Epithelial cell of proximal tubule (primary cell): ENCODE results near the gene P2RY2. TPM values are rescaled to one million over a fixed set of nuclear protein-coding genes. Genes with fewer than 3 reads are reported as not detected.
"Not testable (repeated sequence)": the region's sequence is repeated elsewhere in the genome, so short reads cannot be mapped to it uniquely, and the experiment has no call there.

ENCODE experiments used
- DNase-seq: peaks from one replicate; pipeline ENCODE4 v3.0.0-alpha.2; 2011; ENCODE audit warnings: low read depth
- H3K4me3 ChIP-seq: 2 replicates; pipeline ENCODE4 v1.5.1; 2011; ENCODE audit warnings: low read depth, mild to moderate bottlenecking, low read length
- total RNA-seq: library from RNA; depleted of rRNA; stranded (reverse); fragments of >200 nt; gene quantifications from 2 replicates; pipeline ENCODE4 v1.2.3, GENCODE V29; 2015
- TF ChIP-seq, protein P1 (sequence below): conservative IDR thresholded peaks from 2 replicates; pipeline ENCODE4 v1.5.1; 2012; ENCODE audit warnings: low read depth, mild to moderate bottlenecking, low read length

The P2RY2 gene
- total RNA-seq, 1 donor from 2014 or later = 1.1 TPM

DNA sequence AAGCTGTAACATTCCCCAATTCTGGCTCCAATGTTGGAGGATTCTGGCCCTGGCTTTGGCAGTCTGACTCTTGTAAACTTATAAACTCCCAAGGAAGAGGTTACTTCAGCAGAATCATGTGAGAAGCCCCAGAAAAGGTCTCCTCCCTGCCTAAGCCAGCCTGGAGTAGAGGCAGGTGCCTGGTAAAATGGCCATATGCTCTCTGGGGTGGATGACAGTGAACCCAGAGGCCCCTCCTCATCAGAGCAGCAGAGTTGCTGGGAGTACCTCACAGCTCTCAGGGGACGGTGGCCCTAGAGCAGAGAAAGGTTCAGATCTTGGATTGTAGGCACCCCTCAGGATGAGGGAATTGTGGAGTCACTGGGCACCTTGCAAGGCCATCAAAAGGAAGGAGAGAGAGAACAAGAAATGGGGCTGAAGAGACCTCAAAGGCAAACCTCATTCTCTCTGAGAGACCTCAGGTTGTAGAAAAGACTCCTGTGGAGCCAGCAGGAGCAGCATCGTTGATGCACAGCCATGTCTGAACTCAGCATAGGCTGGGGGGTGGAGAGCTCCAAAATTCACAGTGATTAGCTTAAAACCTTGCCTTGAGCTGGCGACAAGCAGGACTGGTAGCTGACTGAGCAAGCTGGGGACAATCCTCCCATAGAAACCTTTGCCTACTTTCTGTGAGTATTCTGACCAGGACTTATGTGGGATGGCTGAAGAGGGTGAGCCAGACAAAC, 49.2 kb downstream of the P2RY2 start:
- DNase-seq = no peak
- TF ChIP-seq, protein P1, sequence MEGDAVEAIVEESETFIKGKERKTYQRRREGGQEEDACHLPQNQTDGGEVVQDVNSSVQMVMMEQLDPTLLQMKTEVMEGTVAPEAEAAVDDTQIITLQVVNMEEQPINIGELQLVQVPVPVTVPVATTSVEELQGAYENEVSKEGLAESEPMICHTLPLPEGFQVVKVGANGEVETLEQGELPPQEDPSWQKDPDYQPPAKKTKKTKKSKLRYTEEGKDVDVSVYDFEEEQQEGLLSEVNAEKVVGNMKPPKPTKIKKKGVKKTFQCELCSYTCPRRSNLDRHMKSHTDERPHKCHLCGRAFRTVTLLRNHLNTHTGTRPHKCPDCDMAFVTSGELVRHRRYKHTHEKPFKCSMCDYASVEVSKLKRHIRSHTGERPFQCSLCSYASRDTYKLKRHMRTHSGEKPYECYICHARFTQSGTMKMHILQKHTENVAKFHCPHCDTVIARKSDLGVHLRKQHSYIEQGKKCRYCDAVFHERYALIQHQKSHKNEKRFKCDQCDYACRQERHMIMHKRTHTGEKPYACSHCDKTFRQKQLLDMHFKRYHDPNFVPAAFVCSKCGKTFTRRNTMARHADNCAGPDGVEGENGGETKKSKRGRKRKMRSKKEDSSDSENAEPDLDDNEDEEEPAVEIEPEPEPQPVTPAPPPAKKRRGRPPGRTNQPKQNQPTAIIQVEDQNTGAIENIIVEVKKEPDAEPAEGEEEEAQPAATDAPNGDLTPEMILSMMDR = no peak
- H3K4me3 ChIP-seq = no peak overlapping the region

DNA sequence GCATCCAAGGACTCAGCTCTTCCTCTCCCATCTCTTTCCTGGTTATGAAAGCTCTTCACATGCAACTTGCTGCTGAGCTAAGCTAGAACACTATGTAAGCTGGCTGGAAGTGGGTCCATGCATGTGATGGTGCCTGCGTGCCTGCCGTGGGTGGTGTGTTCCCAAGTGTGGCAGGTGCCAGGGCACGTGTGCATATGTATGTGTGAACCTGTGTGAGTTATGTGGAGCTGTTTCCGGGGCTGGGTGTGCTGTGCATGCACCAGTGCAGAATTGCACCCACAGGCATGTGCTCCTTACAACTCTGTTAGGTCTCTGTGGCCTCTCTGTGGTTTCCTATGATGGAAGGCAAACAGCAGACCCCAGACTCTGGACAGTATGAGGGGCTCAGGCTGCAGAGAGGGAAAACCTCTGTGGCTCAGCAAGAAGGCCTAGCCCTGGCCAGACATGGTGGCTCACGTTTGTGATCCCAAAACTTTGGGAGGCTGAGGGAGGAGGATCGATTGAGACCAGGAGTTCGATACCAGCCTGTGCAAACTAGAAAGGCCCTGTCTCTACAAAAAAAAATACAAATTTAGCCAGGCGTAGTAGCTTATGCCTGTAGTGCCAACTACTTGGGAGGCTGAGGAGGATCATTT, 49.9 kb downstream of the P2RY2 start:
- DNase-seq = no peak
- TF ChIP-seq, protein P1 = no peak
- no peak overlapping the region for H3K4me3 ChIP-seq

DNA sequence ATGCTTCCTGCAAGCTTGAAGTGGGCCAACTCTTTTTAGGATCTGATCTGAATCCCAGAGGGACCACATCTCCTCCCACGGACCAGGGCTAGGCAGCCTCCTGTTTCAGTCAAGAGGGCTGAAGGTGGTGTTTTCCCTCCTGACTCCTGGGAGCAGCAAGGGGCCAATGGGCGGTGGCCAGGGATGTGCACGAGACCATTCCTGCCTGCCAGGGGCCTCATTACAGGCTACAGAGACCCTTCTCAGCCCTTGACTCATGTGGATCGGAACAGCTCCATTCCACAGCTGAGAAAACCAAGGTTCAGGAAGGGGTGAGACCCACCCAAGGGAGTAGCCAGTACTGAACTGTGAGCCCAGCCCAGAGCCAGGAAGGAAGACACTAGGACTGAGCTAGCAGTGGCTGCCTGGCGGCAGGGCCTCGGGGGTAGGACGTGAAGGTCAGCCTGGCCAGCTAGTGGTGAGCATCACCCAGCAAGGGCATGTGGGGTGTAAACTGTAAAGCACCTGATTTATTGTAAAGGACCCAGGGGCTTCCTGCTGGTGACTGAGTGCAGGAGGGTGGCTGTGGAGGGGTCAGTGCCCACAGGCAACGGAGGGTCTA, 50.7 kb downstream of the P2RY2 start:
- no peak overlapping the region for H3K4me3 ChIP-seq
- DNase-seq = no peak
- TF ChIP-seq, protein P1 = no peak

DNA sequence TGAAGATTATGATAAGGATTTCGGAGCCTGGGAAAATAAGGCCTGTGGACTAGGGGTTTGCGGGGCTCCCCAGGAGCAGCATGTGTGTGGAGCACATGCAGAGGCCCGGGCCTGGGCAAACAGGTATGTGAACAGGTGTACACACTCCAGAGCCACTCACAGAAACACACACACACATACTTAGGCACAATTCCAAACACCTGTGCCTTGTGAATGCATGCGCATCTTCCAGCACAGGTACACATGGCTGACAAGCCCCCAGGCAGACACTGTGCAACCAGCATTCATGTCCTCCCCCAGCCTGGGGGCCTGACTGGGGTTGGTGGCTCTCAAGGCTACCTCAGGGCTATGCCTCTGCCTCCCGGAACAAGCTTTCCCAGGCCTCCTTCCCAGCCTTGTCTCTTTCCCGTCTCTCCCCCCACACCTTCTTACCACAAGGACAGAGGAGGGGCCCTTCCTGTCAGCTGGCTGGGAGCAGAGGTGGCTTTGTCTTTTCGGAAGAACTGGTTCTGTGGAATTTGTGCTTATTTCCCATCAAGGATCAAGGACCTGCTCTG, 51.5 kb downstream of the P2RY2 start:
- TF ChIP-seq, protein P1 = no peak
- no peak for DNase-seq
- H3K4me3 ChIP-seq = no peak overlapping the region

DNA sequence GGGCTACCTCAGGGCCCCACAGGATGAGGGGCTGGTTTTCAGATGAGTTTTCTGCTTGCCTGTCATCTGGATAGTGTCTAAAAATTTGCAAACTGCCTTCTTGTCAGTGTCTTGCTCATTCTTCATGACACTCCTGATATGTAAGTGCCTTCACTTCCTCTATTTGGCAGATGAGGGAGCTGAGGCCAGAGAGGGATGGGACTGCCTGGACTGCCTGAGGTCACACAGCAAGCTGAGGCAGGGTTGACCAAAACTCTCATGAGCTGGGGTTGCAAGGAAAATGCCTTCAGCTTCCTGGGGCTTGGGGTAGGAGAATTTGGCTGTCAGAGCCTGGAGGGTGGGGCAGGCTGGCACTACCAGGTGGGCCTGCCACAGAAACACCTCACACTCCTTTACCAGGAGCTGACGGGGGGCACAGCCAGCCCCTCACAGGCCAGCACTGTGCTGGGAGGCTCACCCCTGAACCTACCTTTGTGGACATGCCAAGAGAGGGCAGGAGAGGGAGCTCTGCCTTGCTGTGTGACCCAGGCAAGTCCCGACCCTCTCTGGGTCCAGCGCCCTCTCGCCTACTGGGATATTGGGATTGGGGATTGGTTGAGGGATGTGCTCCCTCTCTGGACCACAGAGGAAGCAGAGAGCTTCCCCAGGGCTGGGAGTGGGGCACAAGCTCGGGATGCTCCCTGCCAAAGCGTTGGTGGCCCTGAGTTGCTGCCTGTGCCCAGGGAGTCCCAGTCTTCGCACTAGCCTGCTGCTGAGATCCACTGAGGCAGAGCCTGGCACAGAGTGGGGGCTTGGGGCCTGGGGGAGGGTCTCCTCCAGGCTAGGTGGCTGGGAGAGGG, 52.2 kb downstream of the P2RY2 start:
- H3K4me3 ChIP-seq = no peak overlapping the region
- TF ChIP-seq, protein P1 = no peak
- no peak for DNase-seq

DNA sequence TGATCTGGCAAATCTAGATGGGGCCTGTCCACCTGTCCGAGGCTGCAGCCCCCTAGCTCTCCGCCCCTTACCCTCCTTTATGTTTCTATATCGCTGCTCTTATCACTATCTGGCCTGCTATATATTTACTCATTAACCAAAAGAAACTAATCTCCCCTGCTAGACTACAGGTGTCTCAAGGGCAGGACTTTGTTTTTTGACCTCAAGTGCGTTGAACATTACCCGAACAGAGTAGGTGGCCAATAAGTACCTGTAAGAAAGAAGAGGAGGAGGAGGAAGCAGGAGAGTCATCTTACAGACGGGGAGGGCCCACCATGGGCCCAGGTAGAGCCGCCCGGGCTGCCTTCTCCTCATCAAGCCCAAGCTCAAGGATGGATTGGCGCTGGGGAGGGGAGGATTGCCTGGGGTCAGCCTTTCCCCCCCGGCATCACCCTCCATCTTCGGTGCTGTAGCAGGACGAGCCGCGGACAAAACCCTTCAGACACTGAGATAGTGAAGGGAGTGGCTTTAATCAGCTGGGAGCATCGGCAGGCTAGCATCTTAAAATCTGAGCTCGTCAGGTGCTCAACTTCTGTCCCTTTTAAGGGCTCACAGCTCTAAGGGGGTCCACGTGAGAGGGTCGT, 52.9 kb downstream of the P2RY2 start:
- no peak overlapping the region for H3K4me3 ChIP-seq
- TF ChIP-seq, protein P1 = no peak
- no peak for DNase-seq

DNA sequence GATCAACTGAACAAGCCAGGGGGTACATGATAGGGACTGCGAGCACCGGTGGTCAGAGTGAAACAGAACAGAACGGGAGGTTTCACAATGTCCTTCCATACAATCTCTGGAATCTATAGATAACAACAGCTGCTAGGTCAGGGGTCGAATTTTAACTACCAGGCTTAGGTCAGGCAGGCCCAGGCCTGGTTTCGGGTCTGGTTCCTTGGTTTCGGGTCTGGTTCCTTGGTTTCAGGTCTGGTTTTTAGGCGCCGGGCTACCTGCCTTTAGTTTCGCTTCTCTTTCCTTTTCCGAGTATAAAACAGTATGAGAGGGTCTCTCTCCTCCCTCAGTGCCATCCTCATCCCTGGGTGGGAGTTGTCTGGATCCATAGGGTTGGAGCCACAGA, 53.4 kb downstream of the P2RY2 start:
- not testable (repeated sequence) for DNase-seq, H3K4me3 ChIP-seq
